ENCODE data around the gene NPAS3.

Gene NPAS3

GRCh38 chr14:33592297-33592696, 653.6 kb downstream of the NPAS3 start:
- H3K27me3 ChIP-seq (ENCODE audit: insufficient read depth, poor library complexity, severe bottlenecking) = no peaks in the 10 kb centered on the region

GRCh38 chr14:33596211-33597080, 657.8 kb downstream of the NPAS3 start:
- no peaks in the 10 kb centered on the region for H3K9me3 ChIP-seq (ENCODE audit: severe bottlenecking)
- H3K4me3 ChIP-seq (ENCODE audit: severe bottlenecking) = no peak overlapping the region
- peaks cover 5% of the 10 kb centered on the region for H3K4me1 ChIP-seq (ENCODE audit: insufficient read depth, poor library complexity, severe bottlenecking)
- no peaks in the 10 kb centered on the region for H3K27me3 ChIP-seq (ENCODE audit: insufficient read depth, poor library complexity, severe bottlenecking)
- H3K27ac ChIP-seq (ENCODE audit: poor library complexity, severe bottlenecking) = no peak overlapping the region
- DNase-seq (ENCODE audit: low spot score) = no peak
- no peak for ATAC-seq (ENCODE audit: low read depth)
- TF ChIP-seq, protein P1, sequence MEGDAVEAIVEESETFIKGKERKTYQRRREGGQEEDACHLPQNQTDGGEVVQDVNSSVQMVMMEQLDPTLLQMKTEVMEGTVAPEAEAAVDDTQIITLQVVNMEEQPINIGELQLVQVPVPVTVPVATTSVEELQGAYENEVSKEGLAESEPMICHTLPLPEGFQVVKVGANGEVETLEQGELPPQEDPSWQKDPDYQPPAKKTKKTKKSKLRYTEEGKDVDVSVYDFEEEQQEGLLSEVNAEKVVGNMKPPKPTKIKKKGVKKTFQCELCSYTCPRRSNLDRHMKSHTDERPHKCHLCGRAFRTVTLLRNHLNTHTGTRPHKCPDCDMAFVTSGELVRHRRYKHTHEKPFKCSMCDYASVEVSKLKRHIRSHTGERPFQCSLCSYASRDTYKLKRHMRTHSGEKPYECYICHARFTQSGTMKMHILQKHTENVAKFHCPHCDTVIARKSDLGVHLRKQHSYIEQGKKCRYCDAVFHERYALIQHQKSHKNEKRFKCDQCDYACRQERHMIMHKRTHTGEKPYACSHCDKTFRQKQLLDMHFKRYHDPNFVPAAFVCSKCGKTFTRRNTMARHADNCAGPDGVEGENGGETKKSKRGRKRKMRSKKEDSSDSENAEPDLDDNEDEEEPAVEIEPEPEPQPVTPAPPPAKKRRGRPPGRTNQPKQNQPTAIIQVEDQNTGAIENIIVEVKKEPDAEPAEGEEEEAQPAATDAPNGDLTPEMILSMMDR (IDR thresholded peaks at IDR 0.05; ENCODE audit: poor library complexity, severe bottlenecking) = no peak
- H3K36me3 ChIP-seq (ENCODE audit: low read depth) = no peaks in the 10 kb centered on the region

More at GRCh38 chr14:33592297-33592696, 653.6 kb downstream of the NPAS3 start:
- Histone ChIP-seq H3K36me3 (ENCODE audit: low read depth) (no peaks in the 10 kb centered on the region), H3K9me3 (ENCODE audit: severe bottlenecking) (no peaks in the 10 kb centered on the region), H3K4me3 (ENCODE audit: severe bottlenecking) (no peak overlapping the region), H3K4me1 (ENCODE audit: insufficient read depth, poor library complexity, severe bottlenecking) (peaks cover 23% of the 10 kb centered on the region), H3K27ac (ENCODE audit: poor library complexity, severe bottlenecking) (no peak overlapping the region)
- DNase-seq (ENCODE audit: low spot score) (no peak), ATAC-seq (ENCODE audit: low read depth) (peak; percentile 40; the same call in 1 of the 3 replicates)
- TF ChIP-seq, protein P1 (IDR thresholded peaks at IDR 0.05; ENCODE audit: poor library complexity, severe bottlenecking) = no peak

DNA sequence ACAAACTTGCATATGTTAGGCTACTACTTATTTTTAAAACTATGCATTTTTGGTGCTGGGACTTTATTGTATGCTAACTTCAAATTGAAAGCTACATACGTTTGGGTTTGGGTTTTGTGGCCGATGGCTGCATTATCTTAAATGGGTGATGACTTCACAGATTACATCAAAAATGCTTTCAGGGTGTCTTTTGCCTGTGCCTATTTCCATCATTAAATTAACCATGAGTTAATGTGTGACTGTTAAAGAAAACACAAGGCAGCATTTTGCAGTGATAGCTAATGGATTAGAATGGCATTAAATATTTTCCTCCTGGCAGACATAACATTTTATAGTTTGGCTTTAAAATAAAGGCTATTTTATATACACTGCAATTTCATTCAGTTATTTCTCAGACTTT, 659.9 kb downstream of the NPAS3 start:
- no peaks in the 10 kb centered on the region for H3K4me1 ChIP-seq (ENCODE audit: insufficient read depth, poor library complexity, severe bottlenecking)
- TF ChIP-seq, protein P1 (IDR thresholded peaks at IDR 0.05; ENCODE audit: poor library complexity, severe bottlenecking) = no peak
- no peaks in the 10 kb centered on the region for H3K27me3 ChIP-seq (ENCODE audit: insufficient read depth, poor library complexity, severe bottlenecking)
- ATAC-seq (ENCODE audit: low read depth) (no peak), DNase-seq (ENCODE audit: low spot score) (no peak)
- H3K36me3 ChIP-seq (ENCODE audit: low read depth) = no peaks in the 10 kb centered on the region
- no peak overlapping the region for H3K4me3 ChIP-seq (ENCODE audit: severe bottlenecking)
- H3K27ac ChIP-seq (ENCODE audit: poor library complexity, severe bottlenecking) = no peak overlapping the region
- no peaks in the 10 kb centered on the region for H3K9me3 ChIP-seq (ENCODE audit: severe bottlenecking)

DNA sequence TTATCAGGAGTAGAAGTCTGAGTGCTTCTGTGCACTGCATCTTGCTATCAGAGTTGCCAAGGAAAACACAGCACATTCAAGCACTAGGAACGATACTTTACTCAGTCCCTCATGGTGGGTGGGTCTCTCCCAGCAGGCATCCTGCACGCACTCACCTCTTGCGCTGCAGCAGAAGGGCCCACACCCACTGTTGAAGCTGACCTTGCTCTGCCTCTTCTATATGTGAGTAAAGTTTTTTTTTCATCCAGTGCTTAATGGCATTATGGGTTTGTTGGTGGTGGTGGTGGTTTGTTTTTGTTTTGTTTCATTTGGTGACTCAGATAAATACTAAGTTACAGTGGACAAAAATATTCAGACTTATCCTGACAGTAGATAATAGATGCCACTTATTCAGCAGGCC, 663.7 kb downstream of the NPAS3 start:
- Histone ChIP-seq H3K36me3 (ENCODE audit: low read depth) (no peaks in the 10 kb centered on the region), H3K27me3 (ENCODE audit: insufficient read depth, poor library complexity, severe bottlenecking) (no peaks in the 10 kb centered on the region), H3K4me3 (ENCODE audit: severe bottlenecking) (no peak overlapping the region), H3K4me1 (ENCODE audit: insufficient read depth, poor library complexity, severe bottlenecking) (no peaks in the 10 kb centered on the region), H3K9me3 (ENCODE audit: severe bottlenecking) (no peaks in the 10 kb centered on the region), H3K27ac (ENCODE audit: poor library complexity, severe bottlenecking) (no peak overlapping the region)
- DNase-seq (ENCODE audit: low spot score) (no peak), ATAC-seq (ENCODE audit: low read depth) (no peak)
- TF ChIP-seq, protein P1 (IDR thresholded peaks at IDR 0.05; ENCODE audit: poor library complexity, severe bottlenecking) = no peak

- ATAC-seq (ENCODE audit: low read depth) (no peak), DNase-seq (ENCODE audit: low spot score) (no peak)
- Histone ChIP-seq H3K9me3 (ENCODE audit: severe bottlenecking) (no peaks in the 10 kb centered on the region), H3K27me3 (ENCODE audit: insufficient read depth, poor library complexity, severe bottlenecking) (no peaks in the 10 kb centered on the region), H3K4me1 (ENCODE audit: insufficient read depth, poor library complexity, severe bottlenecking) (peaks cover 4% of the 10 kb centered on the region), H3K27ac (ENCODE audit: poor library complexity, severe bottlenecking) (no peak overlapping the region), H3K4me3 (ENCODE audit: severe bottlenecking) (no peak overlapping the region), H3K36me3 (ENCODE audit: low read depth) (no peaks in the 10 kb centered on the region)
- TF ChIP-seq, protein P1 (IDR thresholded peaks at IDR 0.05; ENCODE audit: poor library complexity, severe bottlenecking) = no peak
Measured at GRCh38 chr14:33606591-33606990, 667.9 kb downstream of the NPAS3 start.
